ENCODE results near the gene DCST1.
"Not testable (repeated sequence)": the region's sequence is repeated elsewhere in the genome, so short reads cannot be mapped to it uniquely, and the experiment has no call there.

Gene DCST1

GRCh38 chr1:155033524-155033923 lies at the start of gene DCST1, which contains the start of gene DCST2:
Gene DCST1, plus strand, starts transcription at chr1:155033824. Its CDS starts 213 bp downstream, at chr1:155034037.
Gene DCST2, minus strand, starts transcription at chr1:155033781. Its CDS starts 80 bp downstream, at chr1:155033701.
- no peak for DNase-seq

- DNase-seq: not testable (repeated sequence)
These were observed 46.9 kb upstream of the DCST1 start for GRCh38 chr1:154986736-154987135.

- DNase-seq: no peak
These were observed 46.3 kb upstream of the DCST1 start for GRCh38 chr1:154987326-154987725.

GRCh38 chr1:154988058-154988954 lies 45.3 kb upstream of the DCST1 start:
- DNase-seq: no peak

GRCh38 chr1:154989195-154989860 lies 44.3 kb upstream of the DCST1 start:
- DNase-seq: no peak

GRCh38 chr1:154990276-154990675 lies 43.3 kb upstream of the DCST1 start:
- DNase-seq: no peak

- DNase-seq: no peak
These were observed 40.7 kb upstream of the DCST1 start for GRCh38 chr1:154992721-154993571.

- DNase-seq: no peak
These were observed 39.9 kb upstream of the DCST1 start, which contains the start of gene LENEP for GRCh38 chr1:154993572-154994268. Gene LENEP, plus strand, starts transcription at chr1:154993586. Its CDS starts 22 bp downstream, at chr1:154993608.

GRCh38 chr1:154994269-154994587 lies 39.4 kb upstream of the DCST1 start:
- no peak for DNase-seq

- no peak for DNase-seq
These were observed 39.0 kb upstream of the DCST1 start for GRCh38 chr1:154994591-154994990.

GRCh38 chr1:154995301-154995983 lies 38.2 kb upstream of the DCST1 start:
- DNase-seq: not testable (repeated sequence)

GRCh38 chr1:154996966-154997701 lies 36.5 kb upstream of the DCST1 start:
- DNase-seq: no peak

- DNase-seq: no peak
These were observed 35.3 kb upstream of the DCST1 start for GRCh38 chr1:154998201-154998780.

- peak; percentile 74 for DNase-seq
These were observed 34.6 kb upstream of the DCST1 start for GRCh38 chr1:154998818-154999570.

- DNase-seq: no peak
These were observed 33.8 kb upstream of the DCST1 start for GRCh38 chr1:154999571-155000410.

- DNase-seq: no peak
These were observed 33.3 kb upstream of the DCST1 start for GRCh38 chr1:155000411-155000725.

GRCh38 chr1:155000726-155001424 lies 32.7 kb upstream of the DCST1 start:
- peak; percentile 79 for DNase-seq

- DNase-seq: no peak
These were observed 32.3 kb upstream of the DCST1 start for GRCh38 chr1:155001425-155001674.

All from CD4-positive, alpha-beta T cell treated with Interleukin-15 for 1 hour (primary cell).